GM21381 (cell line): ENCODE data around the gene VAV3.
"Not testable (repeated sequence)": the region's sequence is repeated elsewhere in the genome, so short reads cannot be mapped to it uniquely, and the experiment has no call there.

Experiments
- ATAC-seq: cut with Tn5 transposase; IDR thresholded peaks from one replicate; pipeline ENCODE4 v1.9.1; 2021; ENCODE audit warnings: mild to moderate bottlenecking, moderate library complexity; ENCODE audit not compliant: unreplicated experiment

VAV3 gene, protein sequence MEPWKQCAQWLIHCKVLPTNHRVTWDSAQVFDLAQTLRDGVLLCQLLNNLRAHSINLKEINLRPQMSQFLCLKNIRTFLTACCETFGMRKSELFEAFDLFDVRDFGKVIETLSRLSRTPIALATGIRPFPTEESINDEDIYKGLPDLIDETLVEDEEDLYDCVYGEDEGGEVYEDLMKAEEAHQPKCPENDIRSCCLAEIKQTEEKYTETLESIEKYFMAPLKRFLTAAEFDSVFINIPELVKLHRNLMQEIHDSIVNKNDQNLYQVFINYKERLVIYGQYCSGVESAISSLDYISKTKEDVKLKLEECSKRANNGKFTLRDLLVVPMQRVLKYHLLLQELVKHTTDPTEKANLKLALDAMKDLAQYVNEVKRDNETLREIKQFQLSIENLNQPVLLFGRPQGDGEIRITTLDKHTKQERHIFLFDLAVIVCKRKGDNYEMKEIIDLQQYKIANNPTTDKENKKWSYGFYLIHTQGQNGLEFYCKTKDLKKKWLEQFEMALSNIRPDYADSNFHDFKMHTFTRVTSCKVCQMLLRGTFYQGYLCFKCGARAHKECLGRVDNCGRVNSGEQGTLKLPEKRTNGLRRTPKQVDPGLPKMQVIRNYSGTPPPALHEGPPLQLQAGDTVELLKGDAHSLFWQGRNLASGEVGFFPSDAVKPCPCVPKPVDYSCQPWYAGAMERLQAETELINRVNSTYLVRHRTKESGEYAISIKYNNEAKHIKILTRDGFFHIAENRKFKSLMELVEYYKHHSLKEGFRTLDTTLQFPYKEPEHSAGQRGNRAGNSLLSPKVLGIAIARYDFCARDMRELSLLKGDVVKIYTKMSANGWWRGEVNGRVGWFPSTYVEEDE

GRCh38 chr1:107965110-107965991 lies at the start of gene VAV3:
Gene VAV3 (minus strand): TSS chr1:107965180. CDS start chr1:107964869, 311 bp downstream.
- ATAC-seq: no peak

DNA sequence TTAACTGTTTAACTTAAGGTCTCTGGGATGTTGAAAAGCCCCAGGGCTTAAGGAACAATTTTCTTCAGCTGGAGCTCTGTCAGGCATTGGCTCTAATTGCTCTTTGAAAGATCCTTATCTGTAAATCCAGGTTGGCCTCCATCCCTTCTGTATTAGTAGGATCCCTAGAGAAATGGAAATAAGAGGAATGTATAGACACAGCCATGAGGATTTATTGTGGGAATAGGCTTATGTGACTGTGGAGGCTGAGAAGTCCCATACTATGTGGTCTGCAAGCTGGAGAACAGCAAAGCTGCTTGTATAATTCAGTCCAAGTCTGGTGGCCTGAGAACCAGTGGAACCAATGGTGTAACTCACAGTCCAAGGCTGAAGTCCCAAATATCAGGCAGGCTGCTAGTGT lies 47.6 kb upstream of the VAV3 start:
- ATAC-seq: no peak

- ATAC-seq: no peak
Observed at GRCh38 chr1:108011295-108011694, 46.3 kb upstream of the VAV3 start.

DNA sequence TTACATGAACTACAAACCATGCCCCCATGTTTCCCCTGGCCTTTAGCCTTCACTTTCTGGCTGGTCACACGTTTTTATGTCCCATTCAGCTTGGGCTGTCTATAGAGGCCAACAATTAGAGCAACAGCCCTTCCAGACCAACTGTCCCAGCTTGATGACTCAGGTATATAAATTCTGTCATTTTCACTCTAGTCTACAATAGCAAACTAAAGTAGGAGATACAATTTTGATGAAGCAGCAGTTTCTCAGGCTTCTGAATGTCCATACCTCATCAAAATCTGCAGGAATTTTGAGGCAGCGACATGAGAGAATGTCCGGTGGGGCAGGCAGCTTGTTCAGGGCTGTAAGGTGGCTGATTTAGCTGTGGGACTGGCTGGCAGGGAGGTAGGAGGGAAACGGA lies 45.6 kb upstream of the VAV3 start:
- ATAC-seq: no peak

DNA sequence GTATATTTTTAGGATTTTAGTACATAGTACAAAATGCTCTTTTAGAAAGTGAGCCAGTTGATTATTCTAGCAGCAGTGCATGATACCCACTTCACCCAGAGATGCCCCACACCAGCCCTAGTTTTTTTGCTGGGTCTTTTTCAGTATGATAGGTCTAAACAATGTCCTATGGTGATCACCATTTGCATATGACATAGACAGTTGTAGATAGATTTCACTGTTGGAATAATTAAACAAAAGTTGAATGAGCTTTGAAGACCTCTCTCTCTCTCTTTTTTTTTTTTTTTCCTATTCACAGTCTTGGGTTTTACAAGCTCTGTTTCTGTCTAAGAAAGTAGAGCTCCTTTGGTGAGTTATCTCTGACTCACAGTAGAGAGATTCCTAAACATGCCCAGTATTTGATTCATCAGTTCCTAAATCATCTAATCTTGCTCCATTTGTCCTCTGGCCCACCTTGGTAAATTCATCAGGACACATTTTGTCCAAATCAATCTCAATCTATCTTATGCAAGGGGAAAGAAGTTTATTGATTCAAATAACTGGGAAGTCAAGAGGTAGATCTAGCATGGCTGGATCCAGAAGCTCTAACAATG lies 44.7 kb upstream of the VAV3 start:
- ATAC-seq: no peak

DNA sequence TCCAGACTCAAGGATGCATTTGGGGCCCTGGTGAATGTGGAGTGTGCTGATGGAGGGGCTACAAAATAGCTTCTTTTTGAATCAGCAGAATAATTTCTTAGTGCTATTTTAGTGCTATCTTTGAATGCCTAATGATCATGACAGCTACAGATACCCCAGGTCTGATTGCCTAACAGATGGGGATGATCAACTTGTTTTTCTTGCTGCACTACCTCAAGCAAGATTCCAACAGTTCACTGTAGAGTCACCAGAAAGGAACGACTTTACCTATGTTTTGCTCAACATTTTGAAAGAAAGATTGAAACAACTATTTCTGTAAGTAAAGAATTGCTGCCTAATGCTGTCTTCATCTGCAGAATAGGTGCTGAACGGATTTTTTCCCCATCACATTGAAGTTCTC lies 42.6 kb upstream of the VAV3 start:
- ATAC-seq: no peak

DNA sequence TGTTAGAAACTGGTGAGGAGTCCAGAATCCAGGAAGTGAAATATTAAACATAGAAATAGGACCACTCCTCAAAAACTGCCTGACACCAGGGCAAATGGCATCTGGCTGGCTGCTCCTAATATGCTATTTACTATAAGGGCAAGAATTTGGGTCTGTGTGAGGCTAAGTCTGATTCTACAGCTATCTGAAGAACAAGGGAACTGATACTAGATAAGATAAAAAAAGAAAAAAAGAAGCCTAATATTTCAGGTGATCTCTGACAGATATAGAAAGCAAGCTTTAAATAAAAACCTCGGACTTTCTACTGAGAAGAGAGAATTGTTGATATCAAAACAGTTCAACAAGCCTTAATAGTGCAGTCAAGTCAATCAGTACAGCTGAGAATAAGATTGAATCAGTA lies 42.1 kb upstream of the VAV3 start:
- no peak for ATAC-seq

- ATAC-seq: not testable (repeated sequence)
Observed at GRCh38 chr1:108004919-108005318, 39.9 kb upstream of the VAV3 start.

DNA sequence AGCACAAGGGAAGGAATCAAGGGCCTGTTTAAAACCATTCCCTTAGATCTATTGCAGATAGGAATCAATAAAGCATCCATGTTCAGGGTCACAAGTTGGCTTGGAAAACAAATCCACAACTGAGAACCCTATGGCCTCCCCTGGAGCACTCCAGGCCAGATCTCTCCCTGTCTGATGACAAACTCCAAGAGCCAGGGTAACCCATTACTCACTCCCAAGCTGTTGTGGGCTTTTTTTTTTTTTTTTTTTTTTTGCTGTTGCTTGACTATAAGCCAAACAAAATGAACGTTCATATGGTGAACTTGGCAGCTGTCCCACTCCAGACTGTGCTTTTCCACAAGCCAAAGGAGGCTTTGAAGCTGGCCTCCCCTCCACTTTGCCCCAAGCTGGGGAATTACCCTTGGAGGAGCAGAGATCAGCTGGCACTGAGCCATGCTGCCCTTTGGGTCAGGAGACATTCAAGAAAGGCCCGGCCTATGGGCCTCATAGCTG lies 35.7 kb upstream of the VAV3 start:
- no peak for ATAC-seq

GRCh38 chr1:108000184-108000583 lies 35.2 kb upstream of the VAV3 start:
- ATAC-seq: no peak

GRCh38 chr1:107997866-107998265 lies 32.9 kb upstream of the VAV3 start:
- ATAC-seq: no peak

DNA sequence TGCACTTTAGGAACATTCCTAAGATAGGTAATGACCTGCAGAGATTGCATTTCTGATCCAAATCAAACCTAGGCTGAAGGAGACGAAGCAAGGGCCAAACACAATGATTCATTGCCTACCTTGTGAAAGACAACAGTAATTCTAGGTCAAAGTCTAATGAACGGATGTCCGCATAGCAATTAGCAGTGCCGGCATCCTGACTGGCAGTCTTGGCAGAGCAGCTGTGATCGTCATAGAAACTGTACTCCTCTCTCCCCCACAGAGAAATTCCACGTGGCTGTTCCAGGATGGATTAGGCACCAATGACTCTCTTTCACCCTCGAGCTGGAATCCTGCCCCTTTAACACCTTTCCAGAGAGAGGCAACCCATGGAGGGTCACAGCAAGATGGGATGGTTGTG lies 28.9 kb upstream of the VAV3 start:
- ATAC-seq: no peak

GRCh38 chr1:107992347-107992746 lies 27.4 kb upstream of the VAV3 start:
- ATAC-seq: no peak

GRCh38 chr1:107991371-107992066 lies 26.5 kb upstream of the VAV3 start:
- ATAC-seq: no peak

- ATAC-seq: no peak
Observed at GRCh38 chr1:107990606-107991005, 25.6 kb upstream of the VAV3 start.

- ATAC-seq: no peak
Observed at GRCh38 chr1:107981277-107981676, 16.3 kb upstream of the VAV3 start.

DNA sequence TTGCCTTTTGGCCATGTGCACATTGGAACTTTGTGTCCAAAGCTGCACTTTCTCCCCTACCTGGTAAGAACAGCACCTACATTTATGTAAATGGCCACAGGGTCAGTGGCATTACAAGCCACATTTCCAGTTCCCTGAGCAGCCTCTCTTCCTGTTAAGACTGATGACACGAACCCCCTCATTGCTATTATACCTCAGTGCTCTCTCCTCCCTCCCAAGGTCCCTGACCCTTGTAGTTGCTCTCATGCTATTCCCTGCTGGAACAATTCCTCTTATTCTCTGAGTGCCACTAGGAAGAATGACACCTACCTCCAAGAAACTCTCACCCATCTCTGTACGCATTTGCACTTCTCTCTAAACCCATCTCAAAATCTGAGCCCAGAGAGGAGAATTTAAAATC lies 14.9 kb upstream of the VAV3 start:
- ATAC-seq: no peak

DNA sequence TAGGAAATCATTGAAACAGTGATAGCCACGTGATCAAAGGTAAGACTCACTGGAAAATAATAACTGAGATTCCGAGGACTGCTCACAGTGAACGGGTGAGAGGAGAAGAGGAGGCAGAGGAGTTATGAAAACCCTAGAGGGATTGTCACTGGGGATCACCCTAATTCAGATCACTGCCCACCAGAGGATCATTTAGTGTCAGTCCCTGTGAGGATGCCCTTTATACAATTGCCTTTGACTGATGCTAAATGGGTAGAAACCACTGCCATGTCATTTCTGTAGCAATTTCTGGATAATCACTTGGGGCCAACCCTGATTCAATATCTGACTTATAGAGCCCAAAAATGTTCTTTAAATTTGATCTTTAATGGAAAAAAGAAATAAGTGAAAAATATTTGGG lies 14.1 kb upstream of the VAV3 start:
- no peak for ATAC-seq

GRCh38 chr1:107976836-107977235 lies 11.9 kb upstream of the VAV3 start:
- ATAC-seq: no peak

- no peak for ATAC-seq
Observed at GRCh38 chr1:107976431-107976830, 11.5 kb upstream of the VAV3 start.
